Activated B cell treated with CpG ODN at 0.5 μM for 24 hours (primary cell): ENCODE data around the gene UBE2G2. TPM values are rescaled to one million over a fixed set of nuclear protein-coding genes. Genes with fewer than 3 reads are reported as not detected.
A peak's percentile ranks its signal among the peaks of the same experiment; 100 is the strongest.

ENCODE experiments used
- ATAC-seq: fragments of 200-7000 bp; cut with Tn5 transposase; one replicate; pipeline ENCODE4 v1.10.0; 2021; ENCODE audit warnings: low read depth, mild to moderate bottlenecking, moderate library complexity
- CTCF ChIA-PET: fragments of 350-600 bp; sonication (Branson Sonifier 250); formaldehyde crosslinking; loops from one replicate; lab custom pipeline; 2021; ENCODE audit warnings: antibody characterized with exemption; lab: Charles Lee
- POLR2A ChIA-PET: fragments of 350-600 bp; sonication (Branson Sonifier 250); formaldehyde crosslinking; loops from one replicate; lab custom pipeline; 2021; ENCODE audit warnings: antibody characterized with exemption; lab: Charles Lee
- DNase-seq: peaks from one replicate; pipeline ENCODE4 v3.0.0; 2022
- H3K27ac Mint-ChIP-seq: one replicate; pipeline ENCODE4 v1.8.0; 2020; ENCODE audit warnings: mixed read lengths
- H3K27me3 Mint-ChIP-seq: one replicate; pipeline ENCODE4 v1.8.0; 2021; ENCODE audit warnings: mixed read lengths
- H3K36me3 Mint-ChIP-seq: one replicate; pipeline ENCODE4 v1.8.0; 2021; ENCODE audit warnings: low read depth, mixed read lengths
- H3K4me1 Mint-ChIP-seq: one replicate; pipeline ENCODE4 v1.8.0; 2021; ENCODE audit warnings: mixed read lengths
- H3K4me3 Mint-ChIP-seq: one replicate; pipeline ENCODE4 v1.8.0; 2020; ENCODE audit warnings: mild to moderate bottlenecking, mixed read lengths
- H3K9me3 Mint-ChIP-seq: one replicate; pipeline ENCODE4 v1.8.0; 2020; ENCODE audit warnings: mixed read lengths
- intact Hi-C: fragments of 100-400 bp; cut with micrococcal nuclease; formaldehyde crosslinking; loops from one replicate; pipeline ENCODE4 v1.15.1; 2024
- total RNA-seq: library from RNA; stranded (reverse); gene quantifications from 2 replicates; pipeline ENCODE4 v1.2.3, GENCODE V29; 2022
- TF ChIP-seq, protein P1 (sequence below): fragments of 200-600 bp; IDR thresholded peaks from one replicate; pipeline ENCODE4 v1.8.0; 2022; ENCODE audit warnings: antibody characterized with exemption, mild to moderate bottlenecking

Gene UBE2G2
- total RNA-seq, 1 donor from 2014 or later, result 108 TPM

DNA sequence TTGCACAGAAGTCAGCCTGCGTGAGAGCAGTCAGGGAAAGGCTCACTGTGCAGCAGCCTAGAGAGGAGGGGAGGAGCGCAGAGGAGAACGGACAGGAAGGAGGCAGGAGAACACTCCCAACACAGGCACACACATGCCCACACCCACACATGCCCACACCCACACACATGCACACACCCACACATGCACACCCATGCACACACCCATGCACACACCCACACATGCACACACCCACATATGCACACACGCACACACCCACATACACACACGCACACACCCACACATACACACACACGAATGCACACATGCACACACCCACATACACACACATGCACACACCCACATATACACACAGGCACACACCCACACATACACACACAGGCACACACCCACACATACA lies 9.2 kb upstream of the UBE2G2 start:
- H3K9me3 Mint-ChIP-seq, result no peaks in the 10 kb centered on the region
- H3K4me3 Mint-ChIP-seq, result no peak overlapping the region
- POLR2A ChIA-PET, result no interaction called here
- peaks cover 6% of the 10 kb centered on the region for H3K4me1 Mint-ChIP-seq
- ATAC-seq (no peak), DNase-seq (no peak)
- CTCF ChIA-PET, result no interaction called here
- peaks cover 64% of the 10 kb centered on the region for H3K36me3 Mint-ChIP-seq
- intact Hi-C loops, result loop anchor here (10.0 kb wide), 1 partner anchor 264 kb away; the partner anchor contains the start of gene ADARB1
- TF ChIP-seq, protein P1, sequence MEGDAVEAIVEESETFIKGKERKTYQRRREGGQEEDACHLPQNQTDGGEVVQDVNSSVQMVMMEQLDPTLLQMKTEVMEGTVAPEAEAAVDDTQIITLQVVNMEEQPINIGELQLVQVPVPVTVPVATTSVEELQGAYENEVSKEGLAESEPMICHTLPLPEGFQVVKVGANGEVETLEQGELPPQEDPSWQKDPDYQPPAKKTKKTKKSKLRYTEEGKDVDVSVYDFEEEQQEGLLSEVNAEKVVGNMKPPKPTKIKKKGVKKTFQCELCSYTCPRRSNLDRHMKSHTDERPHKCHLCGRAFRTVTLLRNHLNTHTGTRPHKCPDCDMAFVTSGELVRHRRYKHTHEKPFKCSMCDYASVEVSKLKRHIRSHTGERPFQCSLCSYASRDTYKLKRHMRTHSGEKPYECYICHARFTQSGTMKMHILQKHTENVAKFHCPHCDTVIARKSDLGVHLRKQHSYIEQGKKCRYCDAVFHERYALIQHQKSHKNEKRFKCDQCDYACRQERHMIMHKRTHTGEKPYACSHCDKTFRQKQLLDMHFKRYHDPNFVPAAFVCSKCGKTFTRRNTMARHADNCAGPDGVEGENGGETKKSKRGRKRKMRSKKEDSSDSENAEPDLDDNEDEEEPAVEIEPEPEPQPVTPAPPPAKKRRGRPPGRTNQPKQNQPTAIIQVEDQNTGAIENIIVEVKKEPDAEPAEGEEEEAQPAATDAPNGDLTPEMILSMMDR, result no peak
- H3K27ac Mint-ChIP-seq, result no peak overlapping the region
- H3K27me3 Mint-ChIP-seq, result no peaks in the 10 kb centered on the region

DNA sequence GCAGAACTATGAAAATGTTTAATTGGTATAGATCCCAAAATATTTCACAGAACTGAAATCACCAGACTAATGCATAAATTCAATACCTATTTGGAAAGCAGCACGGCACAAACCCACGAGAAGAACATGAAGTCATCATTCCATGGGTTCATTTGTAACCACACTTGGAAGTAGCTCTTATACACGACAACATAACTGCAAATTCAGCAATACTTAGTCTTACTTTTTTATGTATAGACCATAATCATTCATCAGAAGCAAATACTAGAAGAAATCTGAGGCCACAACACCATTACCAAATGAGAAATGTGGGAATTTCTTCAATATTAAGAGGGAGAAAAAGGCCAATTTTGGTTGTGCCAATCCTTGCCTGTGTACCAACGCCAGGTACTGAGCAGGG lies 4.2 kb upstream of the UBE2G2 start:
- peaks cover 15% of the 10 kb centered on the region for H3K4me1 Mint-ChIP-seq
- peaks cover 71% of the 10 kb centered on the region for H3K36me3 Mint-ChIP-seq
- TF ChIP-seq, protein P1, result no peak
- ATAC-seq (no peak), DNase-seq (no peak)
- intact Hi-C loops, result no loop called here
- no peaks in the 10 kb centered on the region for H3K27me3 Mint-ChIP-seq
- no peak overlapping the region for H3K27ac Mint-ChIP-seq
- ChIA-PET CTCF (interaction anchor here (1.2 kb wide), 1 partner anchor 13 kb away, joined by 4 read pairs; no protein-coding TSS in a partner anchor), POLR2A (no interaction called here)
- no peaks in the 10 kb centered on the region for H3K9me3 Mint-ChIP-seq
- no peak overlapping the region for H3K4me3 Mint-ChIP-seq

DNA sequence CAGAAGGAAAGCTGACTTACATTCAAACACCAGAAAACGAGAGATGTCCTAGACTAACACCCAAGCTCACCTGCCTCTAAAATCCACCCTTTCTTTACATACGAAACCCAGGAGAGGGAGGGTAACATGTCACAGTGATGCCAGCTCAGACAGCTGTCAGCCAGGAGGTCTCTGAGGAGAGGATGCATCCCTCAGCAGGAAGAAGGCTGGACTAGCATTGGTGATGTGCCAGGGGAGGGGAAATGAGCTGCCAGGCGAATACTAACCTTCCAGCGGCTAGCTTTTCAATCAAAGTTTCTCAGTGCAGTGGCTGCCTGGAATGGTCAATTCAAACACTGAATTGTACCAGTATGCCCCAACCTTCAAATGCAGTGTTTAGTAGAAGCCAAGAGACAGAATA lies 3.6 kb upstream of the UBE2G2 start:
- Mint-ChIP-seq H3K27me3 (no peaks in the 10 kb centered on the region), H3K27ac (no peak overlapping the region), H3K4me1 (peaks cover 21% of the 10 kb centered on the region), H3K9me3 (no peaks in the 10 kb centered on the region), H3K4me3 (no peak overlapping the region), H3K36me3 (peaks cover 68% of the 10 kb centered on the region)
- DNase-seq (no peak), ATAC-seq (no peak)
- TF ChIP-seq, protein P1, result no peak
- ChIA-PET CTCF (interaction anchor here (1.2 kb wide), 1 partner anchor 12 kb away, joined by 4 read pairs; no protein-coding TSS in a partner anchor), POLR2A (interaction anchor here (1.1 kb wide), 1 partner anchor 10 kb away, joined by 3 read pairs; no protein-coding TSS in a partner anchor)
- intact Hi-C loops, result no loop called here

DNA sequence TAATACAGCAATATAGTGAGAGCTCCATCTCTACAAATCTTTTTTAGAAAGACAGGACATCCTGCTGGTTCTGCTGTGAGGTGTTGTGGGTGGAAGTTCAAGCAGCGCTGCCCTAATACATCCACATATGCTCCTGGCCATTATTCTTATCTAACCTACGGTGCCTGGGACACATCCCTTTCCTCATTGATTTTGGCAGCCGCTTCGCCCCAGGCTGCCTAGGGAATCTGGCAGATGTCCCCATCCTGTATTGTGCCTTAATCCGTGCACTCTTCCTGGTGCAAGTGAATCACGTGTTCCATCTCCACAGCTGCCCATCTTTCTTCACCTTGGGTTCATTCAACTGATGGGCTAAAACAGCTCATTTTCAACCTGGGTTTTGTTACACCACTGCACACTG lies 3.1 kb upstream of the UBE2G2 start:
- ATAC-seq (no peak), DNase-seq (no peak)
- H3K4me3 Mint-ChIP-seq, result no peak overlapping the region
- intact Hi-C loops, result loop anchor here (5.0 kb wide), 1 partner anchor 308 kb away; no protein-coding TSS in a partner anchor
- ChIA-PET POLR2A (interaction anchor here (1.1 to 2.1 kb wide), 2 partner anchors 10 to 13 kb away, joined by 3 to 6 read pairs; partner anchors contain the start of gene SUMO3), CTCF (interaction anchor here (1.2 kb wide), 1 partner anchor 12 kb away, joined by 4 read pairs; no protein-coding TSS in a partner anchor)
- peaks cover 67% of the 10 kb centered on the region for H3K36me3 Mint-ChIP-seq
- TF ChIP-seq, protein P1, result no peak
- no peak overlapping the region for H3K27ac Mint-ChIP-seq
- H3K27me3 Mint-ChIP-seq, result no peaks in the 10 kb centered on the region
- H3K4me1 Mint-ChIP-seq, result peaks cover 26% of the 10 kb centered on the region
- H3K9me3 Mint-ChIP-seq, result no peaks in the 10 kb centered on the region

DNA sequence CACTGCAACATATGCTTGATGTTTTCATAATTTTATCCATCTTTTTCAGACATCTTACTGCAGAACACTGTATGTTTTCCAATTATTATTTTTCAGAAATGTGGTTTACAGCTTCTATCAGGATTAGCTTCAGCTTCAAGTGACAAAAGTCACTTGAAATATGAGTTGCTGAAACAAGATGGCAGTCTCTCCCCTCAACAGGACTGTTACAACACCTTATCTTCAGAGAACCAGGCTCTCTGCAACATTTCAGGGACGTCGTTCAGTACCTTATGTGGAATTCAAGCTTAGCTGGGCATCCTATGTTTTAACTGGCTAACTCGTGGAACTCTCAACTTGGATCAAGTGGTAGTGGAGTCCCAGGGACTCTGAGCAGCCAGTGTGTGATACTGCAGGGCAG lies 2.0 kb upstream of the UBE2G2 start:
- no peak overlapping the region for H3K27ac Mint-ChIP-seq
- peaks cover 68% of the 10 kb centered on the region for H3K36me3 Mint-ChIP-seq

More for the DNA sequence above, 2.0 kb upstream of the UBE2G2 start:
- TF ChIP-seq, protein P1, result no peak
- Mint-ChIP-seq H3K27me3 (no peaks in the 10 kb centered on the region), H3K9me3 (no peaks in the 10 kb centered on the region), H3K4me3 (peak overlapping the region; percentile 24), H3K4me1 (peaks cover 33% of the 10 kb centered on the region)
- POLR2A ChIA-PET, result interaction anchor here (1.0 to 2.1 kb wide), 2 partner anchors 14 to 127 kb away, joined by 6 to 7 read pairs; partner anchors contain the start of gene SUMO3
- CTCF ChIA-PET, result interaction anchor here (1.4 kb wide), 1 partner anchor 10 kb away, joined by 5 read pairs; no protein-coding TSS in a partner anchor
- ATAC-seq (no peak), DNase-seq (no peak)
- intact Hi-C loops, result loop anchor here (5.0 kb wide), 1 partner anchor 309 kb away; no protein-coding TSS in a partner anchor
